Measurements from ENCODE around the gene HNRNPM. TPM values are rescaled to one million over a fixed set of nuclear protein-coding genes. Genes with fewer than 3 reads are reported as not detected.

HNRNPM gene
- total and polyA plus RNA-seq, 9 donors, result 88.2 to 285 (median 180) TPM

DNA sequence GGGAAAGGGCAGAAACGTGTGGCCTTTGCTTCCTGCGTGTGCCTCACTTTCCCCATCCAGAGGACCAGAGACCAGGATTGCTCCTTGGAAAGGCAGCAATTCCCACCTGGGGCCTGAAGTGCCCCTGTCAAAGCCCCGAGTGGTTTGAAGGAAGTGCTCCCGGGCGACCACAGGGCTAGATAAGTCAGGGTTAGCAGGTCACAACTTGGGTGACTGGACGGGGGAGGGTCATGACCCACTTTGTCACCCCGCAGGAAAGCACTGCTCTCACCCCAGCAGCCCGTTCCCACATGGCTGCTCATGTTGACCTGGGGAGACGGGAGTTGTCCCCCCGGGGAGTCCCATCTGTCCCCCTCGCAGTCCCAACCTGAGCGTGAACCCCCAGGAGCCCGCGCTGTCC is 57.2 kb downstream of the HNRNPM start:
- Histone ChIP-seq H3K4me3 (no peak overlapping the region), H3K9me3 (no peaks in the 10 kb centered on the region), H3K27me3 (no peaks in the 10 kb centered on the region), H3K36me3 (no peaks in the 10 kb centered on the region), H3K27ac (no peak overlapping the region), H3K4me1 (ENCODE audit: insufficient read depth) (peaks cover 2% of the 10 kb centered on the region)
- DNase-seq, result no peak
- TF ChIP-seq, protein P1, sequence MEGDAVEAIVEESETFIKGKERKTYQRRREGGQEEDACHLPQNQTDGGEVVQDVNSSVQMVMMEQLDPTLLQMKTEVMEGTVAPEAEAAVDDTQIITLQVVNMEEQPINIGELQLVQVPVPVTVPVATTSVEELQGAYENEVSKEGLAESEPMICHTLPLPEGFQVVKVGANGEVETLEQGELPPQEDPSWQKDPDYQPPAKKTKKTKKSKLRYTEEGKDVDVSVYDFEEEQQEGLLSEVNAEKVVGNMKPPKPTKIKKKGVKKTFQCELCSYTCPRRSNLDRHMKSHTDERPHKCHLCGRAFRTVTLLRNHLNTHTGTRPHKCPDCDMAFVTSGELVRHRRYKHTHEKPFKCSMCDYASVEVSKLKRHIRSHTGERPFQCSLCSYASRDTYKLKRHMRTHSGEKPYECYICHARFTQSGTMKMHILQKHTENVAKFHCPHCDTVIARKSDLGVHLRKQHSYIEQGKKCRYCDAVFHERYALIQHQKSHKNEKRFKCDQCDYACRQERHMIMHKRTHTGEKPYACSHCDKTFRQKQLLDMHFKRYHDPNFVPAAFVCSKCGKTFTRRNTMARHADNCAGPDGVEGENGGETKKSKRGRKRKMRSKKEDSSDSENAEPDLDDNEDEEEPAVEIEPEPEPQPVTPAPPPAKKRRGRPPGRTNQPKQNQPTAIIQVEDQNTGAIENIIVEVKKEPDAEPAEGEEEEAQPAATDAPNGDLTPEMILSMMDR (IDR thresholded peaks at IDR 0.05), result no peak
- TF ChIP-seq POLR2A (IDR thresholded peaks at IDR 0.05) (no peak), EP300 (IDR thresholded peaks at IDR 0.05) (no peak)
- 67 to 69% (median 69%) methylated on average over 14 of the region's 14 CpGs for WGBS, 3 donors
- intact Hi-C loops (cut with DNase I), result loop anchor here in 1 of 4 donors (10.0 kb wide), 1 partner anchor 97 kb away; no protein-coding TSS in a partner anchor

DNA sequence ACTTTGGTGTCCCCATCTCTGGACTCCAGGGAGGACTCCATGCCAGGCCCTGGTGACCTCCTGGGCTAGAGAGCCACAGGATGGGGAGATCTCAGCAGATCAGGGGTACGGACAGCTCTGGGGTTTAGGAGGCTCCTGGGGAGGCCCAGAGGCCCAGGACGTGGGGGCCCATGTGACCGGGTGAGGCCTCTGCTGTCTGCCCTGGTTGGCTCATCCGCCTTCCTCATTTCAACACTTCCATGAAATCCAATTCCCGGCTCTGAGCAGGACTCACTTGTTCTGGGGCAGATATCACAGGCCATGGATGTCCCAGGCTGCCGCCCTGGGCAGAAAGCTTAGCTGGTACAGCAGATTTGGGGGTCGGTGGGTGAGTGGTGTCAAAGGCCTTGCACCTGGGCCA is 58.7 kb downstream of the HNRNPM start:
- TF ChIP-seq EP300 (IDR thresholded peaks at IDR 0.05) (no peak), POLR2A (IDR thresholded peaks at IDR 0.05) (no peak)
- TF ChIP-seq, protein P1 (IDR thresholded peaks at IDR 0.05), result no peak
- WGBS, 3 donors, result 91 to 93% (median 92%) methylated on average over 7 of the region's 7 CpGs

DNA sequence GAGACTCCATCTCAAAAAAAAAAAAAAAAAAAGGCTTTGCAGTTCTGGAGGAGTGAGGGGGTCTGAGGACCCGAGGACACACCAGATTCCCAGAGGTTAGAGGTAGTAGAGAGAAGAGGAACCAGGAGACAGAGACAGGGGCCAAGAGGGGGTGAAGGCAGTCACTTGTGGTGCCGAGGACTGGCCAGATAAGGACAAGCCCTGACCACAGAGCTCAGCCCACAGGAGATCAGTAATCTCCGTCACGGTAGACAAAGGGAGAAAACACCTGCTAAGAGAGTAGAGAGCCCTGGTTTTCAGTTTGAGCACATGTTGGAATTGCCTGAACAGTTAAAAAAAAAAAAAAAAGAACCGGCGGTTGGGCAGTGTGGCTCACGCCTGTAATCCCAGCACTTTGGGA is 59.4 kb downstream of the HNRNPM start:
- Histone ChIP-seq H3K27ac (no peak overlapping the region), H3K27me3 (no peaks in the 10 kb centered on the region), H3K9me3 (no peaks in the 10 kb centered on the region), H3K4me1 (ENCODE audit: insufficient read depth) (peaks cover 2% of the 10 kb centered on the region), H3K36me3 (no peaks in the 10 kb centered on the region), H3K4me3 (no peak overlapping the region)
- TF ChIP-seq EP300 (IDR thresholded peaks at IDR 0.05) (no peak), POLR2A (IDR thresholded peaks at IDR 0.05) (no peak)
- TF ChIP-seq, protein P1 (IDR thresholded peaks at IDR 0.05), result no peak
- WGBS, 3 donors, result 75 to 85% (median 77%) methylated on average over 7 of the region's 7 CpGs
- intact Hi-C loops (cut with DNase I), result loop anchor here in 1 of 4 donors (10.0 kb wide), 1 partner anchor 99 kb away; no protein-coding TSS in a partner anchor
- DNase-seq, result no peak

More for the DNA sequence above, 58.7 kb downstream of the HNRNPM start:
- Histone ChIP-seq H3K36me3 (no peaks in the 10 kb centered on the region), H3K27ac (no peak overlapping the region), H3K4me1 (ENCODE audit: insufficient read depth) (peaks cover 2% of the 10 kb centered on the region), H3K27me3 (no peaks in the 10 kb centered on the region), H3K4me3 (no peak overlapping the region), H3K9me3 (no peaks in the 10 kb centered on the region)
- intact Hi-C loops (cut with DNase I), result loop anchor here in 1 of 4 donors (10.0 kb wide), 1 partner anchor 99 kb away; no protein-coding TSS in a partner anchor
- DNase-seq, result no peak

DNA sequence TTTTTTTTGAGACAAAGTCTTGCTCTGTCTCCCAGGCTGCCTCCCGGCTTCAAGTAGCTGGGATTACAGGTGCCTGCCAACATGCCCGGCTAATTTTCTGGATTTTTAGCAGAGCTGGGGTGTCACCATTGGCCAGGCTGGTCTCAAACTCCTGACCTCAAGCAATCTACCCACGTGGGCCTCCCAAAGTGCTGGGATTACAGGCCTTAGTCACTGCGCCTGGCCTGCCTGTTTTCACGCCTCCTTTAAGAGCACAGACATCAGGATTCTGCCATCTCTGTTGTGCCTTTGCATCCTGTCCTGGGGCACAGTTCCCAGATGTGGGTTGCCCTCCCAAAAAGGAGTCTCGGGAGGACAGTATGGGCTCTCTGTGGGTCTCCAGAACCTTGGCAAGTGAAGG is 60.1 kb downstream of the HNRNPM start:
- TF ChIP-seq EP300 (IDR thresholded peaks at IDR 0.05) (no peak), POLR2A (IDR thresholded peaks at IDR 0.05) (no peak)
- TF ChIP-seq, protein P1 (IDR thresholded peaks at IDR 0.05), result no peak
- Histone ChIP-seq H3K4me1 (ENCODE audit: insufficient read depth) (peaks cover 2% of the 10 kb centered on the region), H3K9me3 (no peaks in the 10 kb centered on the region), H3K4me3 (no peak overlapping the region), H3K36me3 (no peaks in the 10 kb centered on the region), H3K27me3 (no peaks in the 10 kb centered on the region), H3K27ac (no peak overlapping the region)
- no peak for DNase-seq
- 69 to 72% (median 72%) methylated on average over 6 of the region's 6 CpGs for WGBS, 3 donors
- intact Hi-C loops (cut with DNase I), result loop anchor here in 3 of 4 donors (5.0 to 10.0 kb wide), 4 partner anchors 93 to 153 kb away; partner anchors contain the start of gene MARCHF2 (in 1 of the 3)

Data from ovary (tissue), 9 donors.